ENCODE results near the gene VWA8. TPM values are rescaled to one million over a fixed set of nuclear protein-coding genes. Genes with fewer than 3 reads are reported as not detected.

Gene VWA8
- total and polyA plus RNA-seq, 10 donors = 2.7 to 33.6 (median 18.3) TPM

DNA sequence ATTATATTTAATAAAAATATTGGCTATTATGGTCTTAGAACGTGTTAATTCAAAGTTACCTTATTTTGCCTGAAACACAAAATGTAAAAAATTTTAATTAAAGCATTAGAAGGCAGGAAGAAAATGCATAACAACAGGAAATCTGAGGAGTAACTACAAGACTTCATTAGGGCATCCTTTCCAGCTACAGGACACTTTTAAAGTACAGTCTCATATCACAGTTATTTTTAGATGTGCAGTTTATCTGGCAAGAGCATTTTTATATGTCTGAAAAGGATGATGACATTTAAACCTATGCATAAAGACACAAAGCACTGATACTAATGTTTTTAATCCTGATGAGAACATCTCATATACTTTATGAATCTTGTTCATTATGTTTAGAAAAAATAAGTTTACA lies 247.5 kb downstream of the VWA8 start:
- Histone ChIP-seq H3K4me3 (no peak overlapping the region), H3K36me3 (no peaks in the 10 kb centered on the region), H3K4me1 (peaks cover 0 to 3% (median 0%) of the 10 kb centered on the region in 6 donors), H3K27ac (no peak overlapping the region), H3K27me3 (replicated peaks in 1 of 7) (no peaks in the 10 kb centered on the region), H3K9me3 (no peaks in the 10 kb centered on the region)
- no peak for TF ChIP-seq POLR2A (IDR thresholded peaks at IDR 0.05)
- TF ChIP-seq, protein P1, sequence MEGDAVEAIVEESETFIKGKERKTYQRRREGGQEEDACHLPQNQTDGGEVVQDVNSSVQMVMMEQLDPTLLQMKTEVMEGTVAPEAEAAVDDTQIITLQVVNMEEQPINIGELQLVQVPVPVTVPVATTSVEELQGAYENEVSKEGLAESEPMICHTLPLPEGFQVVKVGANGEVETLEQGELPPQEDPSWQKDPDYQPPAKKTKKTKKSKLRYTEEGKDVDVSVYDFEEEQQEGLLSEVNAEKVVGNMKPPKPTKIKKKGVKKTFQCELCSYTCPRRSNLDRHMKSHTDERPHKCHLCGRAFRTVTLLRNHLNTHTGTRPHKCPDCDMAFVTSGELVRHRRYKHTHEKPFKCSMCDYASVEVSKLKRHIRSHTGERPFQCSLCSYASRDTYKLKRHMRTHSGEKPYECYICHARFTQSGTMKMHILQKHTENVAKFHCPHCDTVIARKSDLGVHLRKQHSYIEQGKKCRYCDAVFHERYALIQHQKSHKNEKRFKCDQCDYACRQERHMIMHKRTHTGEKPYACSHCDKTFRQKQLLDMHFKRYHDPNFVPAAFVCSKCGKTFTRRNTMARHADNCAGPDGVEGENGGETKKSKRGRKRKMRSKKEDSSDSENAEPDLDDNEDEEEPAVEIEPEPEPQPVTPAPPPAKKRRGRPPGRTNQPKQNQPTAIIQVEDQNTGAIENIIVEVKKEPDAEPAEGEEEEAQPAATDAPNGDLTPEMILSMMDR (IDR thresholded peaks at IDR 0.05 in 8 of 11, conservative IDR thresholded peaks at IDR 0.05 in 3 of 11) = no peak
- TF ChIP-seq POLR2AphosphoS5 (IDR thresholded peaks at IDR 0.05) = no peak
- WGBS, 5 donors = 68 to 88% (median 85%) methylated on average over 1 of the region's 1 CpG
- intact Hi-C loops (cut with DNase I; ENCODE audit: low total_unique reads) = no loop called here
- DNase-seq = no peak

DNA sequence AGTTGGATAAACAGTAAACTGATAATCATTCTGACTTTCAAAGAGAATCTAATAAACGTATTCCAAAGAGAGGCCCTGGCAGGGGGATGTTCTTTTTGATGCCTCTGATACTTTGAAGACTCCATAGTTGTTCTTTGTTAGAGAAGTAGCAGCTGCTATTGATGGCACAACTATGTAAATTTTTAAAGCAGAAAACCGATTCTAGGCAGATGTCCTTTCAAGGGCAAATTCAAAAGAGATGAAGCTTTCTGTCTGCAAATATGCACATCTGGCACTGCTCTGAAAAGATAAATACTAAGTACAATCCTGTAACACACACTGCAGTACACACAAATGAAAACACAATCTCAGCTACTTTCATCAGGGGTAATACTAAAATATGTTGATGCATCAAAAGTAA lies 250.1 kb downstream of the VWA8 start:
- Histone ChIP-seq H3K9me3 (no peaks in the 10 kb centered on the region), H3K27me3 (replicated peaks in 1 of 7) (no peaks in the 10 kb centered on the region), H3K4me3 (no peak overlapping the region), H3K4me1 (peaks cover 0 to 3% (median 0%) of the 10 kb centered on the region in 6 donors), H3K27ac (no peak overlapping the region), H3K36me3 (no peaks in the 10 kb centered on the region)
- 66 to 83% (median 79%) methylated on average over 2 of the region's 2 CpGs for WGBS, 5 donors
- intact Hi-C loops (cut with DNase I; ENCODE audit: low total_unique reads) = no loop called here
- DNase-seq = no peak
- TF ChIP-seq, protein P1 (IDR thresholded peaks at IDR 0.05 in 8 of 11, conservative IDR thresholded peaks at IDR 0.05 in 3 of 11) = no peak
- TF ChIP-seq POLR2A (IDR thresholded peaks at IDR 0.05) (no peak), POLR2AphosphoS5 (IDR thresholded peaks at IDR 0.05) (no peak)

DNA sequence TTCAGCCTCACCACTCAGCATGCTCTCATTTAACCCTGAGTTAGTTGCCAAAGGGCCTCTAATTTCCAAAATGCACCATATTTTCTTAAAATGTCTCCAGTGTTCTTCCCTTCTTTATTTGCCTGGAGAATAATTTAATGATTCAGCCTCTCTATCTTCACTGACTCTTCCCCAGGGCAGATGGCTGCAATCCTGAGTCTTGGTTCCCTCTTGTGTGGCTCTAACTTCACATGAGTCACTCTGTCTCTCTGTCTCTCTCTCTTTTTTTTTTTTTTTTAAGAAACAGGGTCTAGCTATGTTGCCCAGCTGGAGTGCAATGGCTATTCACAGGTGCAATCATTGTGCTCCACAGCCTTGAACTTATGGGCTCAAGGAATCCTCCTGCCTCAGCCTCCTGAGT lies 251.4 kb downstream of the VWA8 start:
- H3K9me3 ChIP-seq = no peaks in the 10 kb centered on the region
- intact Hi-C loops (cut with DNase I; ENCODE audit: low total_unique reads) = no loop called here
- TF ChIP-seq POLR2AphosphoS5 (IDR thresholded peaks at IDR 0.05) (no peak), POLR2A (IDR thresholded peaks at IDR 0.05) (no peak)
- TF ChIP-seq, protein P1 (IDR thresholded peaks at IDR 0.05 in 8 of 11, conservative IDR thresholded peaks at IDR 0.05 in 3 of 11) = no peak
- H3K4me3 ChIP-seq = no peak overlapping the region
- H3K27me3 ChIP-seq (replicated peaks in 1 of 7) = no peaks in the 10 kb centered on the region
- no peak overlapping the region for H3K27ac ChIP-seq
- no peaks in the 10 kb centered on the region for H3K36me3 ChIP-seq
- no peak for DNase-seq
- H3K4me1 ChIP-seq = peaks cover 0 to 3% (median 0%) of the 10 kb centered on the region in 6 donors

DNA sequence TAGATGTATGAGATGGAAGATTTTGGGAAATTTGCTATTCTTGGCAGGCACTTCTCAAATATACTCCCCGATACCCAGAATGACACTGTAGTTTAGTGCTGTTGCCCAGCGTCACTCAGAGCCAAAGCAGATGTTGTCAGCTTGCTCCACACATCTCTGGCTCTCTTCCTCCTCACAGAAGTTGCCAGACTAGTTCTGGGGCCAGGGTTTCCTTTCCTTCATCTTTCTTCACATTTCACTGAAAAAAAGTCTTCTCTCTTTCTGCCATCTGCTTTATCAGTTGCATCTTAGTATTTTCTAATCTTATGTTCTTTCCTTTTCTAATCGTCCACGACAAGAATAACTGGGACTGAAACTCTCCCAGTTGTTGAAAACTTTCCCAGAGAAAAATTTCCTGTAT lies 252.2 kb downstream of the VWA8 start:
- H3K4me3 ChIP-seq = no peak overlapping the region
- TF ChIP-seq, protein P1 (IDR thresholded peaks at IDR 0.05 in 8 of 11, conservative IDR thresholded peaks at IDR 0.05 in 3 of 11) = no peak
- TF ChIP-seq POLR2AphosphoS5 (IDR thresholded peaks at IDR 0.05) (no peak), POLR2A (IDR thresholded peaks at IDR 0.05) (no peak)
- DNase-seq = no peak
- no peaks in the 10 kb centered on the region for H3K36me3 ChIP-seq
- intact Hi-C loops (cut with DNase I; ENCODE audit: low total_unique reads) = no loop called here
- H3K9me3 ChIP-seq = no peaks in the 10 kb centered on the region
- 58 to 86% (median 60%) methylated on average over 4 of the region's 4 CpGs for WGBS, 5 donors
- peaks cover 0 to 3% (median 0%) of the 10 kb centered on the region in 6 donors for H3K4me1 ChIP-seq
- H3K27me3 ChIP-seq (replicated peaks in 1 of 7) = no peaks in the 10 kb centered on the region
- peak overlapping the region in 1 of 8 donors; percentile 1 for H3K27ac ChIP-seq
